PFSK-1 (cell line): ENCODE results near the gene GNAO1.

Source experiments
- POLR2AphosphoS5 ChIP-seq: IDR thresholded peaks from 2 replicates; pipeline ENCODE4 v1.6.1; 2012; ENCODE audit warnings: low read depth, mild to moderate bottlenecking, control low read depth, low read length, moderate library complexity
- REST ChIP-seq, 2 experiments: IDR thresholded peaks; 2 replicates each; pipeline versions ENCODE4 v1.6.1 to v1.8.0; 2011 to 2012; ENCODE audit warnings: low read depth in 2 of 2, low read length in 2 of 2, control low read depth in 1 of 2, inconsistent platforms in 1 of 2, mild to moderate bottlenecking in 1 of 2, moderate library complexity in 1 of 2; ENCODE audit not compliant: insufficient read depth in 1 of 2

DNA sequence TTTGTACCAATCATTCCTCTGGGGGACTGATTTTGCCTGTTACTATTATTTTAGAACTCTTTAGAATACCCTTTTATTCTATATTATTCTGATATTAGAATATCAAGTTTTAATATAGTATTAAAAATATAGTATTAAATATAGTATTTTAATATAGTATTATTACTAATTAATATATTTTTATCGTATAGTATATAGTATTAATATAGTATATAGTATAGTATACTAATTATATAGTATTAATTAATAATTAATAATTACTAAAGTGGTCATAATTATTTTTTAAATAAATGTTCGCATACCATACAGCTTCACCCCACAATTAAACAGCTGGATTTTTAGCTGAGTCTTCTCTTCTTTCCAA lies 73.3 kb downstream of the GNAO1 start:
- TF ChIP-seq POLR2AphosphoS5 (no peak), REST (IDR thresholded peaks at IDR 0.05; ENCODE audit: insufficient read depth in 1 of 2, low read depth in 2 of 2, low read length in 2 of 2) (no peak)
